ENCODE data around the gene RTL10.

The RTL10 gene

DNA sequence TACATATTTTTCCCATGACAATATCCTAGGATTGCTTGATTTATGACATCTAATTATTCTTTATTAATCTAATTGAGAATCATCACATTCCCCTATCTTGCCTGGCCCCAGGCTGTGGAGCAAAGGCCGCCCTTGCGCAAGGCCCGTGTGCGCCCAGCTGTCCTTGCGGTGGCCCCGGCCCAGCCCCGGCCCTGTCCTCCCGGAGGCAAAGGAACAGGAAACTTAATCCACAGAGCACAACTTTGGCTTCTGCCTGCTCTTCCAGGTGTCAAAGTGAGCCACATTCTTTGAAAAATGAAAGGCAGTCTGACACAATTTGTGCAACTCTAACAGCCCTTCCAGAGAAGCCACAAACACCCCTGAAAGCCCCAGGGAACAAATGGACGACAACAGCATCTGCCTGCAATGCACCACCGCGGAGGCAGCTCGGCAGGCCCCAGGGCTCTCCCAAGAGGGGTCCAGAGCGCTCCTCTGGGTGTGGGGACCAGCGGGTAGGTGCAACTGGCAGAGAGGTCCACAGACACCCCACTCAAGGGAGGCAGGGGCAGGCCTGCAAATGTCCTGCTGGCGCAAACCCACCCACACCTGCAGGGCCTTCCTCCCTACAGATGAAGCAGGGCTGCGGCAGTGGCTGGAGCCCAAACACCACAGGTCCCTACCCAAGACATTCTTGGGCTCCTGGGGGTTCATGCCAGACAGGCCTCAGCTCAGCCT, 30.3 kb downstream of the RTL10 start:
- ATAC-seq (replicated peaks; ENCODE audit: extremely low read depth, poor library complexity, severe bottlenecking) (no peak), DNase-seq (ENCODE audit: low spot score in 2 of 2) (peak in 1 of 2 donors; percentile 2)
- no peaks in the 10 kb centered on the region for H3K9me3 Mint-ChIP-seq
- H3K4me1 Mint-ChIP-seq = no peaks in the 10 kb centered on the region
- H3K36me3 Mint-ChIP-seq (ENCODE audit: insufficient read depth) = peaks cover 1% of the 10 kb centered on the region
- no peak overlapping the region for H3K27ac Mint-ChIP-seq (ENCODE audit: low read depth)
- no peak overlapping the region for H3K4me3 Mint-ChIP-seq
- no peaks in the 10 kb centered on the region for H3K27me3 Mint-ChIP-seq

DNA sequence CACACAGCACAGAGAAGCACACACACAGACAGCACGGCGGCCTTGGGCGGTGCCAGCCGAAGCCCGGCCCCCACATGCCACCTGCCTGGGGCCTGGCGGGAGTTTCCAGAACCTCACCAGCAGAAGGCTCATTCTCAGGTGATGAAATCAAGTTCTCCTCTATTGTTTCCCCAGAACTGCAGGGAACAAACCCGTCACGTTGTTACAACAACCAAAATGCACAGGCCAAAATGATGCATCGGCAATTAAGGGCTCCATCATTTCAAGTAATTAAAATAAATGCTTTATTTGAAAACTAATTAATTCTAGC, 30.8 kb downstream of the RTL10 start:
- no peaks in the 10 kb centered on the region for H3K9me3 Mint-ChIP-seq
- no peak overlapping the region for H3K4me3 Mint-ChIP-seq
- no peak overlapping the region for H3K27ac Mint-ChIP-seq (ENCODE audit: low read depth)
- H3K27me3 Mint-ChIP-seq = no peaks in the 10 kb centered on the region
- peaks cover 1% of the 10 kb centered on the region for H3K36me3 Mint-ChIP-seq (ENCODE audit: insufficient read depth)
- DNase-seq (ENCODE audit: low spot score in 2 of 2) (no peak), ATAC-seq (replicated peaks; ENCODE audit: extremely low read depth, poor library complexity, severe bottlenecking) (no peak)
- H3K4me1 Mint-ChIP-seq = no peaks in the 10 kb centered on the region

DNA sequence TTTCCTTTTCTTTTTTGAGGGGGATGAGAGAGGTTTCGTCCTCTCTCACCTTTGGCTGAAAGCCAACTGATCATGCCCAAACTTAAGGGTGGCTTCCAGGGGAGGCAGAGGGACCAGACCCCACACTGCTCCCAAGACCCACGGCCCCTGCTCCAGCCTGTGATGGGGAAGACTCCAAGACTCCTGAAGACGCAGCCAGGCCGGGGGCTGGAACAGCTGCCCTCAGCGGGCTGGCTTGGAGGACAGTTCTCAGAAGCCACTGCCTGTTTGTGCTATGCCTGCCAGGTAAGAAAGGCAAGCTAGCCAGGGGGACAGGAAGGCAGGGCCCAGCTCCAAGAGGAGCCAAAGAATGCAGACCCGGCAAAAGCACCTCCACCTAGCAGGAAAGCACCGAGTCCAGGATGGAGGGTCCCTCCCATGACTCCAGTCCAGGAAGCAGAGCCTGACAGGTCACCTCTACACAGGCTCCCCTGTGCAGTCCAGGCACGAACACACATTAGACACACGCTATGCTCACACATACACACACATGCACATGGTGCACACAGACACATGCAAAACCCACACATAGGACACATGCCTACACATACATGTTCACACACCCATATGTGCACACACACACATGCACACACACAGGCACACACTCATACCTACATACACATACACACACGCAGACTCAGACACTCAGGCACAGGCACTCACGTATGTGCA, 31.3 kb downstream of the RTL10 start:
- no peak overlapping the region for H3K27ac Mint-ChIP-seq (ENCODE audit: low read depth)
- ATAC-seq (replicated peaks; ENCODE audit: extremely low read depth, poor library complexity, severe bottlenecking) = no peak

DNA sequence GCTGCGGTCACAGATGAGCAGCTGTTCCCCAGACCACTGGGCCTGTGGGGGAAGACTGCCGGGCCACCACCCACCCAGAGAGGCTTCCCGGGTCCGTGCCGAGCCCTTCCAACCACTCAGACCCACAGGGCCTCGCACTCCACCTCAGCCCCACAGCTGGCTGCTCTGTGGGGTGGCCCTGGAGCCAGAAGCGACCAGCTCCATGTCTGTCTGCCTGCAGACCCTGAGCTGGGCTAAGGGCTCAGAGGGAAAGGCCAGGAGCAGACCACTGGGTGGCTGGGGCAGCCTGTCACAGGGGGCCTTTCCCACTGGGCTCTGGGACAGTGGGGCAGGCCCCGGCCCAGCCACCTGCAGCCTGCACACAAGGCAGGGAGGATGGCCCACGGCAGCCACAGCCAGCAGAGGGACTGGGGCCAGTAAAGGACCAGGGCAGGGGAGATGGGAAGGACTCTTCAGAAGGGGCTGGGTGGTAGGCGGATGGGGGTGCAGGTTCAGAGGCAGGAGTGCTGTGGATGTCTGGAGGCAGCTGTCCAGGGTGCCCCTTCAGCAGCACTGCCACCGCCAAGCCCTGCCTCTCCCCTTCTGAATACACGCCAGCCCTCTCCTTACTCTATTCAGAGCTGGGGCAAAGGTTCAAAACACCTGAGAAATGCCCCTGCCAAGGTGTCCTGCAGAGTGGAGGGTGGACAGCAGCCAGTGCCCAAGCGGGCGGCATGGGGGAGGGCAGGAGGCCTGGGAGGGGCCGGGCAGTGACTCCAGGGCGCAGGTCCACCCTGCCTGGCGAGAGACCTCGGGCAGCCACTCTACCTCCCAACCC, 32.2 kb downstream of the RTL10 start:
- Mint-ChIP-seq H3K9me3 (no peaks in the 10 kb centered on the region), H3K27ac (ENCODE audit: low read depth) (no peak overlapping the region), H3K4me3 (no peak overlapping the region), H3K4me1 (no peaks in the 10 kb centered on the region), H3K36me3 (ENCODE audit: insufficient read depth) (peaks cover 1% of the 10 kb centered on the region), H3K27me3 (no peaks in the 10 kb centered on the region)
- peak in 1 of 2 donors; percentile 10 for DNase-seq (ENCODE audit: low spot score in 2 of 2)
- ATAC-seq (replicated peaks; ENCODE audit: extremely low read depth, poor library complexity, severe bottlenecking) = no peak

More for the DNA sequence above, 31.3 kb downstream of the RTL10 start:
- Mint-ChIP-seq H3K4me3 (no peak overlapping the region), H3K27me3 (no peaks in the 10 kb centered on the region), H3K9me3 (no peaks in the 10 kb centered on the region), H3K4me1 (no peaks in the 10 kb centered on the region), H3K36me3 (ENCODE audit: insufficient read depth) (peaks cover 1% of the 10 kb centered on the region)
- DNase-seq (ENCODE audit: low spot score in 2 of 2) = peak in 1 of 2 donors; percentile 11

DNA sequence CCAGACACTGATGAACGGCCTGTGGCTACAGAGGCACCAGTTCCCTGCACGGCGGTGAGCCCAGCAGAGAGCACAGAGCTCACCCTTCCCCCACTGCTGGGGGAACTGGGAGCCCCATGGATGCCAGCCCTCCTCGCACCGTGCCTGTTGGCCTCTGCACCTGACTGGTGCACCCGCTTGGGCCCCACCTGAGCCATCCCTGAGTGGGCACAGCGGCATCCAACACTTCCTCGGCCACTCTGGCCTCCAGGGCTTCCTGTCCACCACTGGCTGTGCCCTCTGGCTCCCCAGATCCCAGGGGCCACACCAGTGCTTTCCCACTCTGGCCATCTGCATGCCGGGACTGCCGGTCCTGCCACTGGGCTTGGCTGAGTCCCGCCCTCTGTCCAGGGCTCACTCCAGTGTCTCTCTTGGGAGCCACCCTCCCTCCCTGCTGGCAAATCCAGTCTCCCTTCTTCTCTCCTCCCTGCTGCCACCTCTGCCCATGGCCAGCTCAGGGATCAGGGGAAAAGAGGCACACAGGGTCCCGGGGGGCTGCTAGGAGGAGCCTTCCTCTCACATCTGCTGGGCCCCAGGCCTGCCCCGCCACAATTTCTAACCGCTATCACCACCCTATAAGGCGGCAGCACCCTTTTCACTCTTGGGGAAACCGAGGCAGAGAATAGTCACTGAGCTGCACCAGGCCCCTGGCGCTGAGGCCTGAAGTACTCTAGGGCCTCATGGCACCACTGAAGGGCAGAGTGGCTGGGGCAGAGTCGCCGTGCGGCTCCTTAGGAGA, 33.0 kb downstream of the RTL10 start:
- Mint-ChIP-seq H3K4me3 (no peak overlapping the region), H3K27me3 (no peaks in the 10 kb centered on the region), H3K9me3 (no peaks in the 10 kb centered on the region), H3K27ac (ENCODE audit: low read depth) (no peak overlapping the region), H3K4me1 (no peaks in the 10 kb centered on the region), H3K36me3 (ENCODE audit: insufficient read depth) (peaks cover 1% of the 10 kb centered on the region)
- ATAC-seq (replicated peaks; ENCODE audit: extremely low read depth, poor library complexity, severe bottlenecking) (no peak), DNase-seq (ENCODE audit: low spot score in 2 of 2) (peak in 1 of 2 donors; percentile 2)

DNA sequence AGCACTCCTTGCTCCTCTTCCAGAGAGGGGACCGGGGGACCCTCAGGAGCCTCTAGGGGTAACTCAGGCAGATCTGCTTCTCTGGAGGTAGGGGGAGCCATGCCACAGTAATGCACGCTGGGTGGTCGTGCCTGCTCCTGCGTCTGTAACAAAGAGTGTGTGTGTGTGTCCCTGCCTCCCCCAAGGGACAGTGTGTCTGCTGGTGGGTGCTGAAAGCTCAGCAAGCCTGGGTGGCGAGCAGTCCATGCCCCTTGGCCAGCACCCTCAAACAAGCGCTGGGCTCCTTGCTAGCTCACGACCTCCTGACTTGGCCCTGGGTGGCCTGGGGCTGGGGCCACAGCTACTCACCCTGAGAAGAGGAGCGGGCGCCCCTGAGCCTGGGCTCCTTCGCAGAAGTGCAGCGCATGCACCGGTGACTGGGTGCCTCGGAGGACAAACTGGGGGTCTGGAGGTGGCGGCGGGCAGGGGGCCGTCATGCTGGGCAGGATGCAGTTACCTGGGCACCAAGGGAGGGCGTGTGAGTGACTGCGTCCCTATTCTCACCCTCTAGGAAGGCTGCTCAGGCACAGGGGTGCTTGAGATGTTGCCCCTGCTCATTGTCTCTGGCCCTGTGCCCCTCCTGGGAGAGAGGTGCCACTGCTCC, 33.7 kb downstream of the RTL10 start:
- peaks cover 1% of the 10 kb centered on the region for H3K36me3 Mint-ChIP-seq (ENCODE audit: insufficient read depth)
- no peaks in the 10 kb centered on the region for H3K27me3 Mint-ChIP-seq
- no peaks in the 10 kb centered on the region for H3K4me1 Mint-ChIP-seq
- H3K27ac Mint-ChIP-seq (ENCODE audit: low read depth) = no peak overlapping the region
- no peaks in the 10 kb centered on the region for H3K9me3 Mint-ChIP-seq
- DNase-seq (ENCODE audit: low spot score in 2 of 2) = peak in 1 of 2 donors; percentile 12
- H3K4me3 Mint-ChIP-seq = no peak overlapping the region
- ATAC-seq (replicated peaks; ENCODE audit: extremely low read depth, poor library complexity, severe bottlenecking) = no peak

DNA sequence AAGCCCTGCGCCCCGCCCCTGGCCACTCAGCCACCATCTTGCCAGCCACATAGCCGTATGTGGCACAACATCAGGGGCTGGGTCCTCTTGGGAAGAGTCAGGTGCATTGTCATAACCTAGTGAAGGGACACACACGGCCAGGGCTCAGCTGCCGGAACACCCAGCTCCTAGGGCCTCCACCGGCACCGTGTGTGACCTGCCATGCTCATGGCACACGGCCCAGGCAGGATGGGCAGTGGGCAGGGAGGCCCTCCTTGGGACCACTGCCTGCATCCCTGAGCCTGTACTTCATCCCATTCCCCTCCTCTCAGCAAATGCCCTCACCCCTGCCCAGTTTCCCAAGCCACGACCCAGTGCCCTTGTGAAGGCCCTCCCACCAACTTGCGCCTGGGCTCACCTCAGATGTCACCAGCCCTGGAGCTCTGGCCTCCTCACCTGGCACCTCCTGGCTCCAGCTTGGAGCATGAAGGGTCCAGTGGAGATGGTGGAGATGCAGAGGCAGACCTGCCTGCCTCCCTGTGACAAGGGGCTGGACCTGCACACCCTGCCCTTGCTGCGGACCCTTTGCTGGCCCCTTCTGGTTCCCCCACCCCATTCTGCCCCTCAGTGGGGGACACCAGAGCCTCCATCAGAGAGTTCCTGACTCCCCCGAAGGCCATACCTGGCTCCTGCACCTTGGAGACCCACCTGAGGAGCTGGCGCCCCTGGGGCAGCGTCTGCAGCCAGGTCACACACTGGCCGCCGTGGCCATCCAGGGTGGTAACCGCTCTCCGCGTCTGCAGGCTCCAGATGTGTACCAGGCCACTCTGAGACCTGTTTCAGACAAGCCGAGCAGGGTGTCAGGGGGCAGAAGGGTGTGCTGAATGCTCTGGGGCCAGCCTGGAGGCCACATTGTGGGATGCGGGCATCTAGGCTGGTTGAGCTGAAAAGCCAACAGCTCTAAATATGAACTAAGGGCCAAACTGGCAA, 34.5 kb downstream of the RTL10 start:
- H3K9me3 Mint-ChIP-seq = no peaks in the 10 kb centered on the region
- H3K27me3 Mint-ChIP-seq = no peaks in the 10 kb centered on the region
- H3K4me1 Mint-ChIP-seq = no peaks in the 10 kb centered on the region
- H3K27ac Mint-ChIP-seq (ENCODE audit: low read depth) = no peak overlapping the region
- no peak for DNase-seq (ENCODE audit: low spot score in 2 of 2)
- no peaks in the 10 kb centered on the region for H3K36me3 Mint-ChIP-seq (ENCODE audit: insufficient read depth)
- H3K4me3 Mint-ChIP-seq = no peak overlapping the region
- no peak for ATAC-seq (replicated peaks; ENCODE audit: extremely low read depth, poor library complexity, severe bottlenecking)

DNA sequence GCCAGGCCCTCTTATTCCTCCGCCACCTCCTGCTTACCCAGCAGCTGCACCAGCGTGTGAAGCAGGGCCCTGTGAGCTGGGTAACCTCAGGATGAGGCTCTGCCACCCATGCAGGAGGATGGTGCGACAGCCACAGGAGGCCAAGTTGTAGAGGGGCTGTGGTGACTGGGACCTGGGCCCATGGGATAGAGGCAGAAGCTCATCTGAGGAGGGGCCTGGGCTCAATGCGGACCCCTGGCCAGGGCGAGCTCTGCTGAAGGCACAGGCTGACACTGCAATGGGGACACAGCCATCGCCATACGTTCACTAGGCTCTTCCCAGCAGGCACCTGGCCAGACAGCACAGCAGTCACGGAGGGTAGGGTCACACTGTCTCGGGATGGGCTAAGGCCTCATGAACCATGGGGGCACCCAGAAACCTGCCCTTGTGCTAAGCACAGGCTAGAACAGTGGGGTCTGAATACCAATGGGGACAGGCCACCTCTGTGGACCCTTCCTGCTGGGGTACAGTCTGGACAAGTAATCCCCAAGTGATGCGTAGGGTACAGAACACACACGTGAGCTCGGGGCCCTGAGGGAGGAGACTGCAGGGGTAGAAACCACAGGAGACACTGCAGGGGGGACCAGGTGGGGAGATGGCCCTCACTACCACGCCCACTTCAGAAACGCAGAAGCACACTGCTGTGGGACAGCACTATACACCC, 35.3 kb downstream of the RTL10 start:
- DNase-seq (ENCODE audit: low spot score in 2 of 2) = peak in 1 of 2 donors; percentile 8
- Mint-ChIP-seq H3K4me1 (no peaks in the 10 kb centered on the region), H3K9me3 (no peaks in the 10 kb centered on the region), H3K27ac (ENCODE audit: low read depth) (no peak overlapping the region), H3K4me3 (no peak overlapping the region), H3K27me3 (no peaks in the 10 kb centered on the region), H3K36me3 (ENCODE audit: insufficient read depth) (no peaks in the 10 kb centered on the region)
- no peak for ATAC-seq (replicated peaks; ENCODE audit: extremely low read depth, poor library complexity, severe bottlenecking)

DNA sequence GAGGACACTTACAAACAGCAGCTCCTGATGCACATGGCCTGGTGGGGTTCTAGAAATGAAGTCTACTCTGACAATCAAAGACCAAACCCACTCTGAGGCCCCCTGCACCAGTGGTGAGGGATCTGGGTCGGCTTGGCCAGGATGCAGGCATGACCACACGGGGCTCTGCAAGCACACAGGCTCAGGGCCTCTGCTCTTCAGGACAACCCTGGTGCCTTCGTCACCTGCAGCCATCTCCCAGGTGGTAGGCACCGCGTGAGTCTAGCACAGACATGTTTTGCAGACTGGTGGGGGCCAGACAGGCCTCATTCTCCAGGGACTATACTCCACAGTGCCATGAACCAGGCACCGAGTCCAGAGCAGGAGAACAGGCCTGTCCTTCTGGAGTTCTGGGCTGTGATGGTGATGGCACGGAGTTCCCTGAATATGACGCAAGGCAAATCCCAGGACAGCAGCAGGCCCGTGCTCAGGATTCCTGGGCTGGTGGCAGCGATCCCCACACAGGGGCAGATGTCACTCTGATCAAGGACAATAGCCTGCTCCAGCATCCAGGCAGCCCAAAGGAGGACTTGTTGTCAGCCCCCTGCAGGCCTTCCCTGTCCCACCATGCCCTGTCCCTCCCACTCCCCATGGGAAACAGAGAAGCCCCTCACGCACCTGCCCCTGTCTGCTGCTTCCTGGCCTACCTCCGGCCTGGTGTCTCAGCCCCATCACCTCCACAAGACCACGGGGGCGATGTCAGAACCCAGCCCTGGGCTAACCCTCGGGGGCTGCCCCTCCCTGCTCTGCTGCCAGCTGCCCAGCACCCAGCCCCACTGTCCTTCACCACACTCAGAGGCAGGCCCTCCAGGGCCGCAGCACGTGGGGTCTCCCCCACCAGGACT, 36.1 kb downstream of the RTL10 start:
- Mint-ChIP-seq H3K27me3 (no peaks in the 10 kb centered on the region), H3K36me3 (ENCODE audit: insufficient read depth) (no peaks in the 10 kb centered on the region), H3K4me1 (no peaks in the 10 kb centered on the region), H3K27ac (ENCODE audit: low read depth) (no peak overlapping the region), H3K4me3 (no peak overlapping the region), H3K9me3 (no peaks in the 10 kb centered on the region)
- peak in 1 of 2 donors; percentile 4 for DNase-seq (ENCODE audit: low spot score in 2 of 2)
- no peak for ATAC-seq (replicated peaks; ENCODE audit: extremely low read depth, poor library complexity, severe bottlenecking)

DNA sequence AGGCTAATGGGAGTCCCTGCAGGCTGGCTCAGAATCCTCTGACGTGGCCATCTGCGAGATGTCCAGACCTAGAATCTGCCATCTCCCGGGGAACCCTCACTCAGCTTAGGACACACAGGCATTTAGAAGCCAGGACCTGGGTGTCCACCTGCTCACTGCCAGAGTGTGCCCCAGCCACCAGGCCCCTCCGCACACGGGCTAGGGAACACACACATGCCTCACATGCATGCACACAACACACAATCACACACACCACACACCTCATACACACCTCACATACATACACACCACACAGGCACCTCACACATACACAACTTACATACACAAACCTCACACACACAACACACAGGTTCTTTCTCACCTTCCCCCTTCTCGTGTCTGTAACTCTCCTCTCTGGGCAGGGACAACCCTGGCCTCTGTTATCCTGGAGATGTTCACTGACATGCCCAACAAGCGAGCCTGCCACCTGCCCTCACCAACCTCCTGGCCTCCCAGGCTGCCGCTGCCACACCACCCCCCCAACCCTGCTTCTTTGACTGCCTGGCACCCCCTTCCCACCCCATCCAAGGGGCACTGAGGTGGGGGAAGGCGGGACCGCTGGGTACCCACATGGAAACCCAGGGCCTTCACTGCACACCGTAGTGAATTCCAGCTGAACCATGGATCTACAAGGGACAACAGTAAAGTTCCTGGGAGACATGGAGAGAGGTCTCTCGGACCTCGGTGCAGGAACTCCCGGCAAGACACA, 38.1 kb downstream of the RTL10 start:
- no peaks in the 10 kb centered on the region for H3K9me3 Mint-ChIP-seq
- H3K27ac Mint-ChIP-seq (ENCODE audit: low read depth) = no peak overlapping the region
- H3K27me3 Mint-ChIP-seq = no peaks in the 10 kb centered on the region
- ATAC-seq (replicated peaks; ENCODE audit: extremely low read depth, poor library complexity, severe bottlenecking) (no peak), DNase-seq (ENCODE audit: low spot score in 2 of 2) (no peak)
- H3K36me3 Mint-ChIP-seq (ENCODE audit: insufficient read depth) = no peaks in the 10 kb centered on the region
- H3K4me3 Mint-ChIP-seq = no peak overlapping the region
- no peaks in the 10 kb centered on the region for H3K4me1 Mint-ChIP-seq

Data from central memory CD8-positive, alpha-beta T cell (primary cell).